Loucy (cell line): ENCODE results near the gene EIF2S3.

Source experiments
- EZH2phosphoT487 ChIP-seq: fragments of 200-600 bp; IDR thresholded peaks from 2 replicates; pipeline ENCODE4 v1.6.1; 2018; ENCODE audit warnings: antibody characterized with exemption, mild to moderate bottlenecking, moderate library complexity, borderline replicate concordance
- TF ChIP-seq, protein P1 (sequence below): fragments of 200-600 bp; sonication (generic); conservative IDR thresholded peaks from 2 replicates; pipeline ENCODE4 v1.5.1; 2014; ENCODE audit warnings: mild to moderate bottlenecking, antibody characterized with exemption, low read length

- TF ChIP-seq, protein P1, sequence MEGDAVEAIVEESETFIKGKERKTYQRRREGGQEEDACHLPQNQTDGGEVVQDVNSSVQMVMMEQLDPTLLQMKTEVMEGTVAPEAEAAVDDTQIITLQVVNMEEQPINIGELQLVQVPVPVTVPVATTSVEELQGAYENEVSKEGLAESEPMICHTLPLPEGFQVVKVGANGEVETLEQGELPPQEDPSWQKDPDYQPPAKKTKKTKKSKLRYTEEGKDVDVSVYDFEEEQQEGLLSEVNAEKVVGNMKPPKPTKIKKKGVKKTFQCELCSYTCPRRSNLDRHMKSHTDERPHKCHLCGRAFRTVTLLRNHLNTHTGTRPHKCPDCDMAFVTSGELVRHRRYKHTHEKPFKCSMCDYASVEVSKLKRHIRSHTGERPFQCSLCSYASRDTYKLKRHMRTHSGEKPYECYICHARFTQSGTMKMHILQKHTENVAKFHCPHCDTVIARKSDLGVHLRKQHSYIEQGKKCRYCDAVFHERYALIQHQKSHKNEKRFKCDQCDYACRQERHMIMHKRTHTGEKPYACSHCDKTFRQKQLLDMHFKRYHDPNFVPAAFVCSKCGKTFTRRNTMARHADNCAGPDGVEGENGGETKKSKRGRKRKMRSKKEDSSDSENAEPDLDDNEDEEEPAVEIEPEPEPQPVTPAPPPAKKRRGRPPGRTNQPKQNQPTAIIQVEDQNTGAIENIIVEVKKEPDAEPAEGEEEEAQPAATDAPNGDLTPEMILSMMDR, result no peak
- no peak for TF ChIP-seq EZH2phosphoT487
Measured at GRCh38 chrX:24034485-24034884, 20.3 kb upstream of the EIF2S3 start.
